ENCODE results near the gene RPL18A. TPM values are rescaled to one million over a fixed set of nuclear protein-coding genes. Genes with fewer than 3 reads are reported as not detected.
"Not testable (repeated sequence)": the region's sequence is repeated elsewhere in the genome, so short reads cannot be mapped to it uniquely, and the experiment has no call there.

Gene RPL18A
- total and polyA plus RNA-seq, 8 donors: 854 to 4,061 (median 1,544) TPM

DNA sequence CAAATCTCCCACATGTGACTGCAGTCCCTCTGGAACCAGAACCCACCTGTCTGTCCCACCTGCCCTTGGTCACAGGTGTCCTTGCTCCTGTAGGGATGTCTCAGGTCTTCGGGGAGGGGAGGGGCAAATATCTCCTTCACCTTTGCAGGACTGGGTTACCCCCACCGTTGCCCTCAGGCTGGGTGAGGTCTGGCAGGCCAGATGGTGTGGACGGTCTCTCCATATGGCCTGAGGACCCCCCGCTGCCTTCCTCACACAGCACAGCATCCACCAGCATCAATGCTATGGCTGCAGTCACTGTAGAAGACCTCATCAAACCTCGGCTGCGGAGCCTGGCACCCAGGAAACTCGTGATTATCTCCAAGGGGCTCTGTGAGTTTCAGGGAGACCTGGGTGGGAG lies 22.0 kb downstream of the RPL18A start:
- Histone ChIP-seq H3K36me3 (no peaks in the 10 kb centered on the region), H3K4me1 (no peaks in the 10 kb centered on the region), H3K4me3 (no peak overlapping the region), H3K27ac (no peak overlapping the region), H3K27me3 (peaks cover 0 to 42% (median 3%) of the 10 kb centered on the region in 3 donors), H3K9me3 (no peaks in the 10 kb centered on the region)
- intact Hi-C loops (cut with DNase I; ENCODE audit: low total_unique reads): no loop called here
- no peak for DNase-seq
- TF ChIP-seq POLR2A (IDR thresholded peaks at IDR 0.05) (no peak), POLR2AphosphoS5 (IDR thresholded peaks at IDR 0.05) (no peak), EP300 (IDR thresholded peaks at IDR 0.05) (no peak)
- TF ChIP-seq, protein P1, sequence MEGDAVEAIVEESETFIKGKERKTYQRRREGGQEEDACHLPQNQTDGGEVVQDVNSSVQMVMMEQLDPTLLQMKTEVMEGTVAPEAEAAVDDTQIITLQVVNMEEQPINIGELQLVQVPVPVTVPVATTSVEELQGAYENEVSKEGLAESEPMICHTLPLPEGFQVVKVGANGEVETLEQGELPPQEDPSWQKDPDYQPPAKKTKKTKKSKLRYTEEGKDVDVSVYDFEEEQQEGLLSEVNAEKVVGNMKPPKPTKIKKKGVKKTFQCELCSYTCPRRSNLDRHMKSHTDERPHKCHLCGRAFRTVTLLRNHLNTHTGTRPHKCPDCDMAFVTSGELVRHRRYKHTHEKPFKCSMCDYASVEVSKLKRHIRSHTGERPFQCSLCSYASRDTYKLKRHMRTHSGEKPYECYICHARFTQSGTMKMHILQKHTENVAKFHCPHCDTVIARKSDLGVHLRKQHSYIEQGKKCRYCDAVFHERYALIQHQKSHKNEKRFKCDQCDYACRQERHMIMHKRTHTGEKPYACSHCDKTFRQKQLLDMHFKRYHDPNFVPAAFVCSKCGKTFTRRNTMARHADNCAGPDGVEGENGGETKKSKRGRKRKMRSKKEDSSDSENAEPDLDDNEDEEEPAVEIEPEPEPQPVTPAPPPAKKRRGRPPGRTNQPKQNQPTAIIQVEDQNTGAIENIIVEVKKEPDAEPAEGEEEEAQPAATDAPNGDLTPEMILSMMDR (IDR thresholded peaks at IDR 0.05): no peak
- WGBS, 5 donors: 67 to 74% (median 71%) methylated on average over 4 to 7 of the region's 7 CpGs

DNA sequence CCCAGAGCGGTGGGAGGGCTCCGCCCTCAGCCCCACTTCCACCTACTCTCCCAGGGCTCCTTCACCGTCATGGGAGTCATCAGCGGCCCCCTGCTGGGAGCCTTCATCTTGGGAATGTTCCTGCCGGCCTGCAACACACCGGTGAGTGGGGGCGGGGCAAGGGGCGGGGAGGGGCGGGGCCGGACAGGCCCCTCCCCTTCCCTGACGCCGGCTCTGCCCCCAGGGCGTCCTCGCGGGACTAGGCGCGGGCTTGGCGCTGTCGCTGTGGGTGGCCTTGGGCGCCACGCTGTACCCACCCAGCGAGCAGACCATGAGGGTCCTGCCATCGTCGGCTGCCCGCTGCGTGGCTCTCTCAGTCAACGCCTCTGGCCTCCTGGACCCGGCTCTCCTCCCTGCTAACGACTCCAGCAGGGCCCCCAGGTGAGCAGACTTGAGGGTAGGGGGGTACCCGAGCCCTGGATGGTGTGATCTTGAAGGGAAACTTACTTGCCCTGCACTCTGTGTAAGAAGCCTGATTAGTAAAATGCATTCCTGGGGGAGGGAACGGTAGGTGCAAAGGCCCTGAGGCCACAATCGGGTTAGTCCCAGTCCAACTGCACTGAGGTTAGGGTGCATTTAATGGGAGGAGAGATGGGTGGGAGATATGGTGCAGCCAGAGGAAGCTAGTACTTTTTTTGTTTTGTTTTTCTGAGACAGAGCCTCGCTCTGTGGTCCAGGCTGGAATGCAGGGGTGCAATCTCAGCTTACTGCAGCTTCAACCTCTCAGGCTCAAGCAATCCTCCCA lies 24.1 kb downstream of the RPL18A start:
- Histone ChIP-seq H3K36me3 (no peaks in the 10 kb centered on the region), H3K27me3 (peaks cover 0 to 38% (median 3%) of the 10 kb centered on the region in 3 donors), H3K4me3 (no peak overlapping the region), H3K9me3 (no peaks in the 10 kb centered on the region), H3K4me1 (no peaks in the 10 kb centered on the region), H3K27ac (no peak overlapping the region)
- TF ChIP-seq, protein P1 (IDR thresholded peaks at IDR 0.05): no peak
- TF ChIP-seq POLR2AphosphoS5 (IDR thresholded peaks at IDR 0.05) (no peak), EP300 (IDR thresholded peaks at IDR 0.05) (no peak), POLR2A (IDR thresholded peaks at IDR 0.05) (no peak)
- intact Hi-C loops (cut with DNase I; ENCODE audit: low total_unique reads): no loop called here
- DNase-seq: no peak
- 70 to 77% (median 74%) methylated on average over 12 to 33 of the region's 33 CpGs for WGBS, 5 donors

DNA sequence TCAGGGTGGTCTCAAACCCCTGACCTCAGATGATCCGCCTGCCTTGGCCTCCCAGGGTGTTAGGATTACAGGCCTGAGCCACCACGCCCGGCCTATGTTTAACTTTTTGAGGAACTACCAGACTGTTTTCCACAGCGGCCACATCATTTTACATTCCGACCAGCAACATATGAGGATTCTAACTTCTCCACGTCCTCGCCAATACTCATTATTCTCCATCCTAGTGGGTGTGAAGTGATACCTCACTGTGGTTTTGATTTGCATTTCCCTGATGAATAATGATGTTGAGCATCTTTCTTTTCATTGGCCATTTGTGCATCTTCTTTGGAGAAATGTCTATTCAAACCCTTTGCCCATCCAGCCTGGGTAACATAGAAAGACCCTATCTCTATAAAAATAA lies 26.8 kb downstream of the RPL18A start:
- no peak for DNase-seq
- whole genome bisulfite sequencing, 5 donors: 66 to 78% (median 71%) methylated on average over 7 of the region's 7 CpGs
- Histone ChIP-seq H3K4me1 (no peaks in the 10 kb centered on the region), H3K27ac (no peak overlapping the region), H3K27me3 (peaks cover 0 to 53% (median 4%) of the 10 kb centered on the region in 3 donors), H3K4me3 (no peak overlapping the region), H3K9me3 (no peaks in the 10 kb centered on the region), H3K36me3 (no peaks in the 10 kb centered on the region)
- TF ChIP-seq POLR2AphosphoS5 (IDR thresholded peaks at IDR 0.05) (no peak), EP300 (IDR thresholded peaks at IDR 0.05) (no peak), POLR2A (IDR thresholded peaks at IDR 0.05) (no peak)
- TF ChIP-seq, protein P1 (IDR thresholded peaks at IDR 0.05): no peak
- intact Hi-C loops (cut with DNase I; ENCODE audit: low total_unique reads): no loop called here

DNA sequence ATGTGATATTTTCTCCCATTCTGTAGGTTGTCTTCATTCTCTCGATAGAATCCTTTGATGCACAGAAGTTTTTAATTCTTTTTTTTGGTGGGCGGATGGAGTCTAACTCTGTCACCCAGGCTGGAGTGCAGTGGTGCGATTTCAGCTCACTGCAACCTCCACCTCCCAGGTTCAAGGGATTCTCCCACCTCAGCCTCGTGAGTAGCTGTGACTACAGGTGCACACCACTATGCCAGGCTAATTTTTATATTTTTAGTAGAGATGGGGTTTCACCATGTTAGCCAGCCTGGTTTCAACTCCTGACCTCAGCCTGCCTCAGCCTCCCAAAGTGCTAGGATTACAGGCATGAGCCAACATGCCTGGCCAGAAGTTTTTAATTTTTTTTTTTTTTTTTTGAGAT lies 27.5 kb downstream of the RPL18A start:
- H3K36me3 ChIP-seq; H3K9me3 ChIP-seq; H3K27ac ChIP-seq; intact Hi-C loops (cut with DNase I; ENCODE audit: low total_unique reads); H3K4me1 ChIP-seq; H3K4me3 ChIP-seq; DNase-seq: not testable (repeated sequence)
- 71 to 76% (median 76%) methylated on average over 4 of the region's 4 CpGs for WGBS, 5 donors
- H3K27me3 ChIP-seq: peaks cover 0 to 56% (median 11%) of the 10 kb centered on the region in 3 donors

DNA sequence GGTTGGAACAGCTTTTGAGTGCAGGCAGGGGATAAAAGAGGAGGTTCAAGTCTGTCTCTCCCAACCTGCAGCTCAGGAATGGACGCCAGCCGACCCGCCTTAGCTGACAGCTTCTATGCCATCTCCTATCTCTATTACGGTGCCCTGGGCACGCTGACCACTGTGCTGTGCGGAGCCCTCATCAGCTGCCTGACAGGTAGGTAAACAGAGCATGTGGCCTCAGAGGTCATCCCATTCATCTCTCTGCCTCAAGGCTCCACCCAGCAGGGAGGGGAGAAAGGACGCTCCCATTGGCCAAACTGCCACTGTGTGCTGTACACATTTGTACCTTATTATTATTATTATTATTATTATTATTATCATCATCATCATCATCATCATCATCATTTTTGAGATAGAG lies 28.6 kb downstream of the RPL18A start:
- Histone ChIP-seq H3K27me3 (peaks cover 0 to 60% (median 14%) of the 10 kb centered on the region in 3 donors), H3K36me3 (no peaks in the 10 kb centered on the region), H3K4me1 (no peaks in the 10 kb centered on the region), H3K9me3 (no peaks in the 10 kb centered on the region), H3K4me3 (no peak overlapping the region), H3K27ac (no peak overlapping the region)
- intact Hi-C loops (cut with DNase I; ENCODE audit: low total_unique reads): no loop called here
- DNase-seq: no peak
- 18 to 56% (median 29%) methylated on average over 6 to 7 of the region's 7 CpGs for WGBS, 5 donors
- TF ChIP-seq POLR2A (IDR thresholded peaks at IDR 0.05): no peak
- TF ChIP-seq POLR2AphosphoS5 (IDR thresholded peaks at IDR 0.05): no peak
- TF ChIP-seq, protein P1 (IDR thresholded peaks at IDR 0.05): no peak
- no peak for TF ChIP-seq EP300 (IDR thresholded peaks at IDR 0.05)
